IPS-18c (cell line): ENCODE data around the gene ENAH.
"Not testable (repeated sequence)": the region's sequence is repeated elsewhere in the genome, so short reads cannot be mapped to it uniquely, and the experiment has no call there.

Source experiments
- H3K4me3 ChIP-seq: 2 replicates; pipeline ENCODE4 v1.7.0; 2013; ENCODE audit warnings: low read depth, mild to moderate bottlenecking, low read length, moderate library complexity; ENCODE audit not compliant: insufficient read depth
- H3K9me3 ChIP-seq: one replicate; pipeline ENCODE4 v1.6.1; 2013; ENCODE audit warnings: mild to moderate bottlenecking, low read length, moderate library complexity; ENCODE audit not compliant: control insufficient read depth, insufficient read depth

ENAH gene

DNA sequence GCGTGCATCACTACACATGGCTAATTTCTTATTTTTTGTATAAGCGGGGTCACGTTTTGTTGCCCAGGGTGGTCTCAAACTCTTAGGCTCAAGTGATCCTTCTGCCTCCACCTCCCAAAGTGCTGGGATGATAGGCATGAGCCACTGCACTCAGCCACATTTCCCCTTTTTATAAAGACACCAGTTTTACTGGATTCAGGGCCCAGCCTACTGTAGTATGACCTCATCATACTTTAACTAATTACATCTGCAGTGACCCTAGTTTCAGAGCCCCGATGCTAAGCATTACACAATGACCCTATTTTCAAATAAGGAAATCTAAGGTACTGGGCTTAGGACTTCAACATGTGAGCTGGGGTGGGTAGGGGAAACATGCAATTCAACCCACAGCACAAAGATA lies 31.8 kb upstream of the ENAH start:
- no peaks in the 10 kb centered on the region for H3K9me3 ChIP-seq

DNA sequence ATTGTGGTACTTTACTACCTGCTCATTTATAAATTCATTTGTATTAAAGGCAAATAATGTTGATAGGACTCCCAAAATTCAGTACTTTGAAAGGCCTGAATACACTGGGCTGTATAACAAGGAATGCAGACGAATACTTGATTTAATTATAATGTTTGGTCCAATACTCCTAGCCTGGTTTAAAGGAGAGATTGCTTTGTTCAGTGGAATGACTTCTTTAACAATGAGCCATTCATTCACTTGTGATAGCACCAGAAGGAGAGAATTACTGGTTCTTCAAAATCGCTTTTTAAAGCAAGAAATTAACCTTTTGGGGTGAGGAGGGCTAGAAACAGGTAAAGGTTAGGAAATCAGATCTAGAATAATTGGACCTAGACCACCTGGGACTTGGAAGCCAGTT lies 28.3 kb upstream of the ENAH start:
- Histone ChIP-seq H3K4me3 (no peak overlapping the region), H3K9me3 (no peaks in the 10 kb centered on the region)

More for the DNA sequence above, 31.8 kb upstream of the ENAH start:
- H3K4me3 ChIP-seq = no peak overlapping the region

DNA sequence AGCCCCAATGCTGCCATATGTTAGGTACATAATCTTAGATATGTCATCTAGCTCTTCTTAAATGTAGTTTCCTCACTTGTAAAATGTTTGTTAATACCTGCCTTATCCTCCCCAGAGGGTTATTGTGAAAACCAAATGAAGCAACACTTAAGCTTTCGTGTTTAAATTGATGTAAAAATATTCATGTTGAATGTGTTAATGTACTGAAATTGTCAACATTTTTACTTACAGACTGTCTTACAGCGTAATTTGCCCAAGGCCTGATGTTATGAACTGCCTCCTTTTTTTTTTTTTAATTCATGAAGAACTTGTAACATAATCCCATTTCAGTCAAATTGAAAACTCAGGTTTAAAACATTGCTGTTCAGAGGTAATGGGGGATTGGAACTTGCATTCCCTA lies 25.6 kb upstream of the ENAH start:
- H3K4me3 ChIP-seq = no peak overlapping the region

DNA sequence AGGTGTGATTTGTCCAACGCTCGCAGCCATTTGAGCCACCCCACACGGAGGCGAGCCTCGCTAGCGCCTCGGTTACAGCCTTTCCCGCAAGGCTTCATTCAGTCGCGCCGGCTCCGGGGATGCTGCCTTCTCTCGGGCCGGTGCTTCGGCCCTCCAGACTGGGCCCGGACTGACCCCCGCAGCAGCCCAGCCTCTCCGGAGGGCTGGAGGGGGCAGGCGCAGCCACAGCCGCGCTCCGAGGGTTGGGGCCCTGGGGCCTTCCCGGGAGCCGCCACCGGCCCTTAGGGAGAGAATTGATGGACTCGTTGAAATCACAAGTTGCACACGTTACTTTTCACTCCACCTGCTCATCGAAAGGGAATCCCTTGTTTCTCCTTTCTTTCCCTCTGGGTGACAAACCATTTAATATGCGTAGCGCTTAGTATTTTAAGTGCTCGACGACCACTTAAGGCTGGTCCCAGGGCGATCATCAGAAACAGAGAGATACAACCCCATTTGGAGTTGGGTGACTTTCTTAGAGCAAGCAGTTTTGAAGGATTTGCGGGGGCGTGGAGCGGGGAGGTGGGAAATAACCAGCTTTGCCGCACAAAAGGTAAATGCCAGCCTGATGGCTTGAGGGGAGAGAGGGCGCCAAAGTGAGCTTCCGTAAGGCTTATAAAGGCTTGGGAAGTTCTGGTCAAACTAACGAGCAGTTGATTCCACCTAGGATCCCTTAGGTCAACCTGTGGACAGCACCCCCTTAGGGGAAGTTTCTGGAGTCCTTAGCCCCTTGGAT lies 24.6 kb upstream of the ENAH start:
- H3K4me3 ChIP-seq = peak overlapping the region; percentile 34; the same call in 1 of the 2 replicates

More for the DNA sequence above, 25.6 kb upstream of the ENAH start:
- no peaks in the 10 kb centered on the region for H3K9me3 ChIP-seq

DNA sequence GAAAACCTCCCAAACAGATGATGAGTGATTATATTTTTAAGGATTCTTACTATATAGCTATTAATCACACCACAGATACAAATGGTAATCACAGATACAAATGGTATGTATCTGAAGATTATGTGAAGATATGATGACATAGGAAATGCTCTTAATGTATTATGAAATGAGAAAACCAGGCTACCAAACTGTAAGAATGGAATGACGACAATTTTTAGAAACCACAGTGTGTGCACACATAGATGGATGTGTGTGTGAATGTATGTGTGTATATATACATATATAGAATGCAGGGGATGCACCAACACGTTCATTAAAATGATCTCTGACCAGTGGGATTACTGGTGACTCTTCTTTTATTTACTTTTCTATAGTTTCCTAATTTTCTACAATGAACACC lies 21.5 kb upstream of the ENAH start:
- Histone ChIP-seq H3K9me3 (no peaks in the 10 kb centered on the region), H3K4me3 (no peak overlapping the region)

More for the DNA sequence above, 24.6 kb upstream of the ENAH start:
- no peaks in the 10 kb centered on the region for H3K9me3 ChIP-seq

DNA sequence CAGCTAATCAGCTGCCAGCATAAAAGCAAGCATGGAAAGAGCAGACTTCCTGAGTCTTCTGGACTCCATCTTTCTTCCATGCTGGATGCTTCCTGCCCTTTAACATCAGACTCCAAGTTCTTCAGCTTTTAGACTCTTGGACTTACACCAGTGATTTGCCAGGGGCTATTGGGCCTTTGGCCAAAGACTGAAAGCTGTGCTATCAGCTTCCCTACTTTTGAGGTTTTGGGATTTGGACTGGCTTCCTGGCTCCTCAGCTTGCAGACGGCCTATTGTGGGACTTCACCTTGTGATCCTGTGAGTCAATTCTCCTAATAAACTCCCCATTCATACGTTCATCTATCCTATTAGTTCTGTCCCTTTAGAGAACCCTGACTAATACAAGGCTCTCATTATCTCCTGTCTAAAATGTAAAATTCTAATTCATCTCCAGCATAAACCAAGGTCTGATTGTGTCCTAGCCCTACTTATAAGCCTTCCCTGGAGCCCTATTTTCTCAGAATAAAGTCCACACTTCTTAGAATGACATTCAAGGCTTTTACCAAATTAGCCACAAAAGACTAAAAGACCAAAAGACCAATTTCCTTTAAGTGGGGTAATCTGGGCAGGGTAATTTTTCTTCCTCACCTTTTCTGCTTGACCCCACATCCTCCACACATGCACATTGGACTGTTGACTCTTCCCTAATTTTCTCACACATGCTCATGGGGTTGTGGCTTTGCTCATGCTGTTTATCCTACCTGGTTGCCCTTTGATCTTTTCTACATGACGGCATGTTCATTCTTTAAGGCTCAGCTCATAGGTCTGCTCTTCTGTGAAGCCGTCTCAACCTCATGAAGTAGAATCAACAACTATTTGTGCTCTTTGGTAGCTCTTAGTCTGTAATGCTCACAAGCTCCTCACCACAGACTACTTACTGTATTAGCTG lies 18.1 kb upstream of the ENAH start:
- H3K9me3 ChIP-seq = no peaks in the 10 kb centered on the region
- no peak overlapping the region for H3K4me3 ChIP-seq

DNA sequence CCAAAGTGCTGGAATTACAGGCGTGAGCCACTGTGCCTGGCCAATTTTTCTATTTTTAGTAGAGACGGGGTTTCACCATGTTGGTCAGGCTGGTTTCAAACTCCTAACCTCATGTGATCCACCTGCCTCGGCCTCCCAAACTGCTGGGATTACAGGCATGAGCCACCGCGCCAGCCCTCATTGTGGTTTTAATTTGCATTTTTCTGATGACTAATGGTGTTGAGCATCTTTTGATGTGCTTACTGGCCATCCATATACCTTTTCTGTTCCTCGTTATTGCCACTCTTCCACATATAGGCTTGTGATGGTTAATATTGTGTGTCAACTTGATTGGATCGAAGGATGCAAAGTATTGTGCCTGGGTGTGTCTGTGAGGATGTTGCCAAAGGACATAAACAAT lies 17.4 kb upstream of the ENAH start:
- Histone ChIP-seq H3K4me3 (no peak overlapping the region), H3K9me3 (no peaks in the 10 kb centered on the region)

DNA sequence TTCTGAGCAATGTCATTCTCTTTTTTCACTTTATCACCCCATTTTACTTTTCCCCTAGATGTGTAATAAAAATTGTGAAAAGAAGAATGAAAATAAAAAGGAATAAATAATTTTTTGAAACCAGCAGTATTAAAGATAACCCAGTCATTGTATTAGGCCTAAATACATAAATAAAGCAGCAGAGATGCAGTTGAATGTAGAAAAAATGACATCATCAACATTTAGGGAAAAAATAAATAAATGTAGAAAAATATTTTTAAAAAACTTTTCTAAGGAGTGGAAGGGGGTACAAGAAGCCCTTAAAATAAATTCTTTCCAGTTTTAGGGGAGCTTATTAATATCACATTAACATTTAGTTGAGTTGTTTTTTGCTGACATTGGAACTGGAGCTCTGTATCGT lies 15.3 kb upstream of the ENAH start:
- H3K9me3 ChIP-seq = no peaks in the 10 kb centered on the region
- no peak overlapping the region for H3K4me3 ChIP-seq

DNA sequence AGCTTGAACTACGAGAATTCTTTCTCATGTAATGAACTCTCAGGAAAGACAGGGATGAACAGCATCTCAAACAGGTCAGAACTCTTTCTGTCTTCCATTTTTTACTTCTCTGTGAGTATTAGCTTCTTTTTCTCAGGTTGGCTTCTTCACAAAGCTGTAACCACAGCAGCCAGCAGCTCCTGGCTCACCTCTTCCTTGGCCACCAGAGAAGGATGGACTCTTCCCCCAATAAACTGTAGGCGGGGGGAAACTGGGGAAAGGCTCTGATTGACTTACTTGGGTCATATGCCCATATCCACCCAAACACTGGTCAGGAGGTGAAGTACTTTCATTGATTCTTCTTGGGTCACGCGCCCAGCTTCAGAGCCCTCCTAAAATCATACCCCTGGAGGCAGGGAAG lies 14.4 kb upstream of the ENAH start:
- Histone ChIP-seq H3K4me3 (no peak overlapping the region), H3K9me3 (no peaks in the 10 kb centered on the region)

DNA sequence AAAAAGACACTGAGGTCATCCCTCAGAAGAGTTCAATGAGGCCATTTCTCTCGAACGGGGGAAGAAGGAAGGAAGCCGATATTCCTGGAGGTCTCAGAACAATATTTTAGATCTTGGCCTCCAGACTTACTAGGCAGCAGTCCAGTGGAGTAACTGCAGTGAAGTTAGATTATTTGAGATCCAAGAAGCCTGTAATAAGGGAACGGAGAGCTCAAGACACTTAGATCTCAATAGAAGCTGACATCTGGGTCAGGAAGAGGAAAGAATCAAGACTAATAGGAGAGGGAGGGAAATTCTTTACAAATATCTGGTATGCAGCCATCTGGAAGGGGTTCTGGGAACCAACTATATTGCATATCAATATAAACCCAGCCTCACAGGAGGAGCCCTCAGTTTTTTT lies 13.6 kb upstream of the ENAH start:
- Histone ChIP-seq H3K9me3 (no peaks in the 10 kb centered on the region), H3K4me3 (no peak overlapping the region)

DNA sequence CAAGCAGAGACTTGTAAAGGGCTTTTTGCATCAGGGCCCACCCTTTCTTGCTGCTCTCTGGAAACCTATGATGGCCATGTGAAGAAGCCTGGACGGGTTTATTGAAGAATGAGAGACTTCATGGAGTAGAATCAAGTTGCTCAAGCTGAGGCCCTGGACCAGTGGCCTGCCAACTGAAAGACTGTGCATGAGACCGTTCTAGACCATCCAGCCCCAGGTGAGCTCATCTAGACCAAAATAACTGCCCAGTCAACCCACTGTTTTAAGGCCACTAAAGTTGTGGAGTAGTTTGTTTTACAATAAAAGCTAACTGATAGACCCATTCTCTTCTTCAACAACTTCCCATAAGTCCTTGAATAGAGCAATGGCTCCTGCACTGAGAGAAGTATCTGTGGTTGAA lies 11.8 kb upstream of the ENAH start:
- Histone ChIP-seq H3K9me3 (no peaks in the 10 kb centered on the region), H3K4me3 (no peak overlapping the region)

DNA sequence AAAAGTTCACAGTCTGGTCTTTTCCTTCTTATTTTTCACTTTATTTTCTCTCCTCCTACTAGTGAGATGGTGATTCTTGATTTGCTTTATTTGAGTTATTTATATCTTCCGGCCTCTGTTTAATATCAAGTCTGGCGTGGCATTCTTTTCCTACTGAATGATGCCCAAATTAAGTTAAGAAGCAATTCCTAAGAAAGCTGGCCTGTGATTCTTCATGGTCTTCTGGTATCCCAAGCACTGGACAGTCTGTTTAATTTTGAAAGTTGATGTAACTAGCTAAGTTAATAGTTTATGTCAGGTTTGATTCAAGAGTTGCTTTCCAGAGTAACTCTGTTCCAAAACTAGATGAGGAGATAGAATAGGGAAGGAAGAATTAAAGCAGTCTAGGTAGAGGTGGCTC lies 9.2 kb upstream of the ENAH start:
- H3K4me3 ChIP-seq = no peak overlapping the region
- H3K9me3 ChIP-seq = no peaks in the 10 kb centered on the region

DNA sequence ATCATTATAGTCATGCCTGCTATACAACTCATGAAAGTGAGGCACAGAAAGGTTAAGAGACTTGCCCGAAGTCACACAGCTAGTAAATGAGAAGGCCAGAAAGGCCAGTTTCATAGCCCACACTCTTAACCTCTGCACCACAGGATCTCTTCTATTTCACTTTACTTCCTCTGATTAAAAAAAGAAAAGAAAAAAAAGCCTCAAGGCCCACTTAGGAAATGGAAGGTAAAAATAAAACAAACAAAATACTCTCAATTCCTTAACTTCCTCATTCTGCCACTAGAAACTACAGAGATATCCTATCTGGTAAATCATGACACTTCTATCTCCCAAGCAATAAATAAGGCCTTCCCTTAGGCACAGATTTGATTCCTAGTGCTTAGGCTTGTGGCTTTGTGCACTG lies 7.6 kb upstream of the ENAH start:
- H3K4me3 ChIP-seq = no peak overlapping the region
- H3K9me3 ChIP-seq = no peaks in the 10 kb centered on the region

DNA sequence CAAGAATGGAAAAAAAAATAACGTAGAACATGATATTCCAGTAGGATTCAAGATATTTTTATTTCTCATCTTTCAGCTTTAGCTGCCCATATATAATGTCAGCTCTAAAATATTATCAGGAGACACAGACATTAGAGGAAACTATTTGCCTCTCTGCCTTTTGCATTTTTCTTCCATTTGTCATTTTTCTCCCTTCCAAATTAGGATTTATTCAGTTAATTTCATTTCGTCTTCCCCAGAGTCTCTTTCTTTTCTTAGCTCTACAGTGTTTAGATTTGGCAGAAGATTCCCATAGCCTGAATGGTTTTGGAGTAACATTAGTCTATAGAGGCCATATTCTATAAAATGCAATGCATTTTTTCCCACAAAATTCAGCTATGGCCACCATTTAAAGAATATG lies 5.1 kb upstream of the ENAH start:
- no peaks in the 10 kb centered on the region for H3K9me3 ChIP-seq
- no peak overlapping the region for H3K4me3 ChIP-seq

DNA sequence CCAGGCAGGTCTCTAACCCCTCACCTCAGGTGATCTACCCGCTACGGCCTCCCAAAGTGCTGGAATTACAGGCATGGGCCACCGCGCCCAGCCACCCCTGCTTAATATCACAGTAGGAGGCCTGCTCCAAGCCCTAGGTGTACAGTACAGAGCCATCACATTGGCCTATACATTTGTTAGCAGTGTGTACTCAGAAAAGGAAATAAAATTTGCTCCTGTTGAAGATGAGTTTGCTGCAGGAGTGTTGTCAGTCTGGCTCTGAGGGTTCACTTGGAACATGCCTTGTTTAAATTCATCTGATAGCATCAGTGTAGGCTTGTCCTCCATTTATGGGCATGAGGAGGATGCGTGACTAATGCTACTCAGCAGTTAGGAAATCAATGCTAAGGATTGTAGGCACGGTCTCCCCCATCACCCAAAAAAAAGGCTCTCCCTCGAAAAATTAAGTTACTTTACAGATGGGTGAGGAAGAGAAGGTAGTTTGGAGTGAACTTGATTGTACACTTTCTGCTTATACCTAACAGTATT lies 4.6 kb upstream of the ENAH start:
- H3K9me3 ChIP-seq = no peaks in the 10 kb centered on the region
- H3K4me3 ChIP-seq = no peak overlapping the region

DNA sequence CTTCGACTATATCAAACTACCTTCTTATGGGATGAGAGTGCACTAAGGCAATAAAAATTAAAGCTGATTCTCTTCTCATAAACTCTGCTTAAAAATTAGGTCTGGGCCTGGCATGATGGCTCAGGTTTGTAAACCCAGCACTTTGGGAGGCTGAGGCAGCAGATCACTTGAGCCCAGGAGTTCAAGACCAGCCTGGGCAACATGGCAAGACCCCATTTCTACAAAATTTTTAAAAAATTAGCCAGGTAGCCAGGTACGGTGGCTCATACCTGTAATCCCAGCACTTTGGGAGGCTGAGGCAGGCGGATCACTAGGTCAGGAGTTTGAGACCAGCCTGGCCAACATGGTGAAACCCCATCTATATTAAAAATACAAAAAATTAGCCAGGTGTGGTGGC lies 3.3 kb upstream of the ENAH start:
- not testable (repeated sequence) for H3K4me3 ChIP-seq

DNA sequence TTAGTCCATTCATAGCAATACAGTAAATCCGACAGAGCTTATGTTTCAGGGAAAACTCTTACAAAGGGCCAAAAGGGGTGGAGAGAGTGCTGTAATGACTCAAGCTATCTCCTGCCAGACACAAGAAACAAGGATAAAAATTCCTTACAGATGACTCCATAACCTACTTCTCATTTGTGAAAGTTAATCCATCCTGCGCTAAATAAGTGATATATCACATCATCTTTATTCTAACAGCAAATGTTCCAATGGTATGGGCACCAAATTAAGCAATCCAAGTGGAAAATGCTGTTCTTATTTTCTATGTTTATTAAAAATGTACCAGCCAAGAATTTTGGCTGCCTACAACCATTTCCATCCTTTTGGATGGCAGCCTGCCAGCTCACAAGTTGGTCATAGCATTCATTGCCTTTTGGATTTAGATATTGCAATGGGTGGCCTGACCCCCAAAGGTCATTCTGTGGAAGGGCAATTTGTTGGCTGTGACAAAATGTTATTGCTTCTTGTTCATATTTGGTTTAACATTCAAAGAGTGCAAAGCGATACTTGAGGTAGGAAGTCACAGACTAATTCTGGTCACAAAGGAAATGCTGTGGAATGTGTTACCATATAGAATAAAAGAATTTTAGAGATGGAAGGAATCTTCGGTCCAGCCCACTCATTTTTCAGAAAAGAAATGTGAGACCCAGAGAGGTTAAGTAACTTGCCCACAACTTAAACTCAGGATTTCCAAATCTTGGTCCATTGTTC lies 2.8 kb upstream of the ENAH start:
- H3K4me3 ChIP-seq = no peak overlapping the region
- H3K9me3 ChIP-seq = no peaks in the 10 kb centered on the region

More for the DNA sequence above, 3.3 kb upstream of the ENAH start:
- H3K9me3 ChIP-seq = not testable (repeated sequence)
